Keratinocyte (primary cell): ENCODE measurements around the gene CDH15. TPM values are rescaled to one million over a fixed set of nuclear protein-coding genes. Genes with fewer than 3 reads are reported as not detected.
"Not testable (repeated sequence)": the region's sequence is repeated elsewhere in the genome, so short reads cannot be mapped to it uniquely, and the experiment has no call there.

Experiments used
- DNase-seq: peaks from one replicate; pipeline ENCODE4 v3.0.0-alpha.2; 2011; ENCODE audit warnings: low read depth, missing footprints, low spot score
- FAIRE-seq: peaks from 2 replicates; lab custom pipeline; 2011; peaks lifted over from hg19 to GRCh38; lab: Jason Lieb, UNC
- H2AFZ ChIP-seq: 2 replicates; pipeline ENCODE4 v1.6.0; 2012; ENCODE audit warnings: low read length, control low read depth, inconsistent platforms; ENCODE audit not compliant: control insufficient read depth
- H3K27ac ChIP-seq: 2 replicates; pipeline ENCODE4 v1.5.1; 2011; ENCODE audit warnings: low read length; ENCODE audit not compliant: control insufficient read depth, insufficient read depth
- H3K27me3 ChIP-seq: 3 replicates; pipeline ENCODE4 v1.6.0; 2011; ENCODE audit warnings: low read length; ENCODE audit not compliant: control insufficient read depth, insufficient read depth; ENCODE audit errors: extremely low read depth
- H3K36me3 ChIP-seq, 2 experiments: 2 replicates in 1 of 2; 3 replicates in 1 of 2; pipeline ENCODE4 v1.5.1; 2011; ENCODE audit warnings: low read length in 2 of 2, mild to moderate bottlenecking in 1 of 2; ENCODE audit not compliant: control insufficient read depth in 2 of 2, insufficient read depth in 2 of 2; ENCODE audit errors: extremely low read depth in 1 of 2
- H3K4me1 ChIP-seq: 3 replicates; pipeline ENCODE4 v1.5.1; 2011; ENCODE audit warnings: low read length; ENCODE audit not compliant: control insufficient read depth, insufficient read depth; ENCODE audit errors: extremely low read depth
- H3K4me2 ChIP-seq: 3 replicates; pipeline ENCODE4 v1.6.0; 2011; ENCODE audit warnings: low read depth, low read length; ENCODE audit not compliant: control insufficient read depth, insufficient read depth; ENCODE audit errors: extremely low read depth
- H3K4me3 ChIP-seq, 3 experiments: fragments of 200-600 bp in 1 of 3; sonication (generic) in 1 of 3; 2 replicates in 2 of 3; 3 replicates in 1 of 3; pipeline ENCODE4 v1.5.1; 2011 to 2016; ENCODE audit warnings: low read length in 3 of 3, mild to moderate bottlenecking in 3 of 3, control low read depth in 2 of 3, inconsistent platforms in 1 of 3, low read depth in 1 of 3, mixed read lengths in 1 of 3, mixed run types in 1 of 3, moderate library complexity in 1 of 3; ENCODE audit not compliant: control insufficient read depth in 2 of 3, insufficient read depth in 2 of 3; ENCODE audit errors: extremely low read depth in 1 of 3
- H3K79me2 ChIP-seq: 2 replicates; pipeline ENCODE4 v1.6.0; 2012; ENCODE audit warnings: low read length; ENCODE audit not compliant: control insufficient read depth, insufficient read depth
- H3K9ac ChIP-seq: 3 replicates; pipeline ENCODE4 v1.6.0; 2011; ENCODE audit warnings: low read length; ENCODE audit not compliant: control insufficient read depth, insufficient read depth; ENCODE audit errors: extremely low read depth
- H3K9me1 ChIP-seq: 3 replicates; pipeline ENCODE4 v1.6.0; 2011; ENCODE audit warnings: low read length; ENCODE audit not compliant: control insufficient read depth, insufficient read depth; ENCODE audit errors: extremely low read depth
- H3K9me3 ChIP-seq: 2 replicates; pipeline ENCODE4 v1.5.1; 2012; ENCODE audit warnings: low read depth, low read length; ENCODE audit not compliant: control insufficient read depth
- H4K20me1 ChIP-seq: 3 replicates; pipeline ENCODE4 v1.6.0; 2011; ENCODE audit warnings: low read length; ENCODE audit not compliant: control insufficient read depth, insufficient read depth; ENCODE audit errors: extremely low read depth
- EZH2 ChIP-seq: IDR thresholded peaks from one replicate; pipeline ENCODE4 v1.6.1; 2012; ENCODE audit warnings: inconsistent platforms, mild to moderate bottlenecking, low read length, moderate library complexity
- dilution Hi-C: fragments of 300-500 bp; cut with MboI; formaldehyde crosslinking; loops from one replicate; pipeline ENCODE4 v1.7.0; 2020; ENCODE audit warnings: low sequenced_read_pairs; ENCODE audit not compliant: extremely low pct_ligation_motif_present
- polyA plus RNA-seq, 5 experiments: library from polyadenylated mRNA; depleted of rRNA in 3 of 5; stranded (reverse) in 3 of 5; stranded (forward) in 1 of 5; unstranded in 1 of 5; fragments of >200 nt; gene quantifications; 1 replicate in 1 of 5; 2 replicates in 3 of 5; 3 replicates in 1 of 5; pipeline versions ENCODE4 v1.2.1 to v1.2.3, GENCODE V29; 2011 to 2012; ENCODE audit warnings: missing spikeins in 2 of 5, low read depth in 1 of 5, low replicate concordance in 1 of 5
- TF ChIP-seq, protein P1 (sequence below), 3 experiments: IDR thresholded peaks in 1 of 3; conservative IDR thresholded peaks in 1 of 3; optimal IDR thresholded peaks in 1 of 3; 2 replicates in 2 of 3; 3 replicates in 1 of 3; pipeline versions ENCODE3 to v1.5.1; 2011; ENCODE audit warnings: low read length in 3 of 3, mild to moderate bottlenecking in 3 of 3, moderate library complexity in 2 of 3, control low read depth in 1 of 3, inconsistent platforms in 1 of 3; ENCODE audit not compliant: insufficient read depth in 2 of 3; ENCODE audit errors: extremely low read depth in 1 of 3

Gene CDH15
- polyA plus RNA-seq, 1 donor (not counting 4 experiments of a cell fraction or from before 2014, with no cell fraction given) = not detected

DNA sequence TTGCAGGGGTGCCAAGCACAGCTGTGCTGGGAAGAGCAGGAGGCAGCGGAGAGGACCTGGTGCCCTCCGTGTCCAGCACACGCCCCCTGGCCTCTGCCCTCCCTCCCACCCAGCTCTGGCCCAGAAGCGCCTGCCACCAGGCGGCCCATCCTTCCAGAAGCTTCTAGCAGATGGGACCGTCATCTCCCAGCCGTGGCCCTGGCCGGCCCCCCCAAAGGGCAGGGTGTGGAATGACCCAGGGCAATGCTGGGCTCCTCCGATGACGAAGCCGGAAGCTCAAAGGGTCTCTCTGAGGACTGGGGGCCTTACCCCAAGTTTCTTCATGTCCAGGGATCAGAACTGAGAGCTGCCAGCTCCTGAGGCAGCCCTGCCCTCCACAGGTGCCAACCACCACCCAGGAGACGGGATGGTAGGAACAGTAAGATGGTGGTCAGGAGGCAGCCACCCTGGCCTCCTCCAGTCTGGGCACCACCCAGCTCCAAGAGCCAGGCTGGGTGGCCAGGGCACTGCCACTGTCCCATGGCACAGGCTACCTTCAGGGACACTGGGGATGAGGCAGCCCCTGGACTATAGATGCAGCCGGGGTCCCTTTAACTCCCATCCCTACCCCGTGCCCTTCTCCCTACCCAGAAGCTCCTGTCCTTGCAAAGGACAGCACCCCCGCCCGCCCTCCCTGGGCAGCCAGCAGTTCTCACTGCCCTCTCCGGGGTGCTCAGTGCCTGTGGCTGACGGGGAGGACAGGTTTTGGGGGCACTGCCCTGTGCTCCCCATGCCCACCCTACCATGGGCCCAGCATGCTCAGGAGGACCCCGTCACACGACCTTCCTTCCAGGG is 6.5 kb upstream of the CDH15 start:
- Histone ChIP-seq H3K4me1 (peaks cover 4% of the 10 kb centered on the region), H3K9me1 (no peaks in the 10 kb centered on the region), H3K27ac (no peak overlapping the region), H3K4me3 (no peak overlapping the region), H3K79me2 (no peaks in the 10 kb centered on the region), H3K9me3 (no peaks in the 10 kb centered on the region), H3K9ac (no peak overlapping the region), H3K27me3 (peaks cover 29% of the 10 kb centered on the region), H3K36me3 (no peaks in the 10 kb centered on the region), H3K4me2 (no peak overlapping the region), H2AFZ (no peak overlapping the region), H4K20me1 (peaks cover 2% of the 10 kb centered on the region)
- FAIRE-seq (no peak), DNase-seq (no peak)
- dilution Hi-C loops = no loop called here
- TF ChIP-seq, protein P1, sequence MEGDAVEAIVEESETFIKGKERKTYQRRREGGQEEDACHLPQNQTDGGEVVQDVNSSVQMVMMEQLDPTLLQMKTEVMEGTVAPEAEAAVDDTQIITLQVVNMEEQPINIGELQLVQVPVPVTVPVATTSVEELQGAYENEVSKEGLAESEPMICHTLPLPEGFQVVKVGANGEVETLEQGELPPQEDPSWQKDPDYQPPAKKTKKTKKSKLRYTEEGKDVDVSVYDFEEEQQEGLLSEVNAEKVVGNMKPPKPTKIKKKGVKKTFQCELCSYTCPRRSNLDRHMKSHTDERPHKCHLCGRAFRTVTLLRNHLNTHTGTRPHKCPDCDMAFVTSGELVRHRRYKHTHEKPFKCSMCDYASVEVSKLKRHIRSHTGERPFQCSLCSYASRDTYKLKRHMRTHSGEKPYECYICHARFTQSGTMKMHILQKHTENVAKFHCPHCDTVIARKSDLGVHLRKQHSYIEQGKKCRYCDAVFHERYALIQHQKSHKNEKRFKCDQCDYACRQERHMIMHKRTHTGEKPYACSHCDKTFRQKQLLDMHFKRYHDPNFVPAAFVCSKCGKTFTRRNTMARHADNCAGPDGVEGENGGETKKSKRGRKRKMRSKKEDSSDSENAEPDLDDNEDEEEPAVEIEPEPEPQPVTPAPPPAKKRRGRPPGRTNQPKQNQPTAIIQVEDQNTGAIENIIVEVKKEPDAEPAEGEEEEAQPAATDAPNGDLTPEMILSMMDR (optimal IDR thresholded peaks at IDR 0.05 in 1 of 3, IDR thresholded peaks at IDR 0.05 in 1 of 3, conservative IDR thresholded peaks at IDR 0.05 in 1 of 3; ENCODE audit: extremely low read depth in 1 of 3, insufficient read depth in 2 of 3, low read length in 3 of 3) = no peak
- no peak for TF ChIP-seq EZH2

DNA sequence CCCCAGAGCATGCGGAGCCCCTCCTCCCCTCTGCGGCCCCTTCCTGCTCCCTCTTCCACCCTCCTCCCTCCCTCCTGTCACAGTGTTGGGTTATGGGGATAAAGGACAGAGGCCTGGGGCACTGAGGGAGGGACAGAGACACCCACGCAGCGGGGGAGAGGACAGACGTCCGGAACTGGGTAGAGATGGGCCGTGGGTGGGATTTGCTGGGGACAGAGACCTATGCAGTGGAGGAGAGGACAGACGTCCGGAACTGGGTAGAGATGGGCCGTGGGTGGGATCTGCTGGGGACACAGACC is 5.9 kb upstream of the CDH15 start:
- H3K9me3 ChIP-seq, H3K27ac ChIP-seq, H3K9me1 ChIP-seq, H2AFZ ChIP-seq, FAIRE-seq, H4K20me1 ChIP-seq, dilution Hi-C loops, H3K4me3 ChIP-seq, H3K36me3 ChIP-seq, H3K79me2 ChIP-seq, H3K4me2 ChIP-seq, H3K9ac ChIP-seq, DNase-seq, H3K4me1 ChIP-seq: not testable (repeated sequence)
- H3K27me3 ChIP-seq = peaks cover 34% of the 10 kb centered on the region
